Keratinocyte (primary cell): Measurements from ENCODE around the gene PIP4K2A. TPM values are rescaled to one million over a fixed set of nuclear protein-coding genes. Genes with fewer than 3 reads are reported as not detected.

Experiments used
- DNase-seq: peaks from one replicate; pipeline ENCODE4 v3.0.0-alpha.2; 2011; ENCODE audit warnings: low read depth, missing footprints, low spot score
- FAIRE-seq: peaks from 2 replicates; lab custom pipeline; 2011; peaks lifted over from hg19 to GRCh38; lab: Jason Lieb, UNC
- H2AFZ ChIP-seq: 2 replicates; pipeline ENCODE4 v1.6.0; 2012; ENCODE audit warnings: low read length, control low read depth, inconsistent platforms; ENCODE audit not compliant: control insufficient read depth
- H3K27ac ChIP-seq: 2 replicates; pipeline ENCODE4 v1.5.1; 2011; ENCODE audit warnings: low read length; ENCODE audit not compliant: control insufficient read depth, insufficient read depth
- H3K27me3 ChIP-seq: 3 replicates; pipeline ENCODE4 v1.6.0; 2011; ENCODE audit warnings: low read length; ENCODE audit not compliant: control insufficient read depth, insufficient read depth; ENCODE audit errors: extremely low read depth
- H3K36me3 ChIP-seq, 2 experiments: 2 replicates in 1 of 2; 3 replicates in 1 of 2; pipeline ENCODE4 v1.5.1; 2011; ENCODE audit warnings: low read length in 2 of 2, mild to moderate bottlenecking in 1 of 2; ENCODE audit not compliant: control insufficient read depth in 2 of 2, insufficient read depth in 2 of 2; ENCODE audit errors: extremely low read depth in 1 of 2
- H3K4me1 ChIP-seq: 3 replicates; pipeline ENCODE4 v1.5.1; 2011; ENCODE audit warnings: low read length; ENCODE audit not compliant: control insufficient read depth, insufficient read depth; ENCODE audit errors: extremely low read depth
- H3K4me2 ChIP-seq: 3 replicates; pipeline ENCODE4 v1.6.0; 2011; ENCODE audit warnings: low read depth, low read length; ENCODE audit not compliant: control insufficient read depth, insufficient read depth; ENCODE audit errors: extremely low read depth
- H3K4me3 ChIP-seq, 3 experiments: fragments of 200-600 bp in 1 of 3; sonication (generic) in 1 of 3; 2 replicates in 2 of 3; 3 replicates in 1 of 3; pipeline ENCODE4 v1.5.1; 2011 to 2016; ENCODE audit warnings: low read length in 3 of 3, mild to moderate bottlenecking in 3 of 3, control low read depth in 2 of 3, inconsistent platforms in 1 of 3, low read depth in 1 of 3, mixed read lengths in 1 of 3, mixed run types in 1 of 3, moderate library complexity in 1 of 3; ENCODE audit not compliant: control insufficient read depth in 2 of 3, insufficient read depth in 2 of 3; ENCODE audit errors: extremely low read depth in 1 of 3
- H3K79me2 ChIP-seq: 2 replicates; pipeline ENCODE4 v1.6.0; 2012; ENCODE audit warnings: low read length; ENCODE audit not compliant: control insufficient read depth, insufficient read depth
- H3K9ac ChIP-seq: 3 replicates; pipeline ENCODE4 v1.6.0; 2011; ENCODE audit warnings: low read length; ENCODE audit not compliant: control insufficient read depth, insufficient read depth; ENCODE audit errors: extremely low read depth
- H3K9me1 ChIP-seq: 3 replicates; pipeline ENCODE4 v1.6.0; 2011; ENCODE audit warnings: low read length; ENCODE audit not compliant: control insufficient read depth, insufficient read depth; ENCODE audit errors: extremely low read depth
- H3K9me3 ChIP-seq: 2 replicates; pipeline ENCODE4 v1.5.1; 2012; ENCODE audit warnings: low read depth, low read length; ENCODE audit not compliant: control insufficient read depth
- H4K20me1 ChIP-seq: 3 replicates; pipeline ENCODE4 v1.6.0; 2011; ENCODE audit warnings: low read length; ENCODE audit not compliant: control insufficient read depth, insufficient read depth; ENCODE audit errors: extremely low read depth
- EZH2 ChIP-seq: IDR thresholded peaks from one replicate; pipeline ENCODE4 v1.6.1; 2012; ENCODE audit warnings: inconsistent platforms, mild to moderate bottlenecking, low read length, moderate library complexity
- dilution Hi-C: fragments of 300-500 bp; cut with MboI; formaldehyde crosslinking; loops from one replicate; pipeline ENCODE4 v1.7.0; 2020; ENCODE audit warnings: low sequenced_read_pairs; ENCODE audit not compliant: extremely low pct_ligation_motif_present
- polyA plus RNA-seq, 5 experiments: library from polyadenylated mRNA; depleted of rRNA in 3 of 5; stranded (reverse) in 3 of 5; stranded (forward) in 1 of 5; unstranded in 1 of 5; fragments of >200 nt; gene quantifications; 1 replicate in 1 of 5; 2 replicates in 3 of 5; 3 replicates in 1 of 5; pipeline versions ENCODE4 v1.2.1 to v1.2.3, GENCODE V29; 2011 to 2012; ENCODE audit warnings: missing spikeins in 2 of 5, low read depth in 1 of 5, low replicate concordance in 1 of 5
- TF ChIP-seq, protein P1 (sequence below), 3 experiments: IDR thresholded peaks in 1 of 3; conservative IDR thresholded peaks in 1 of 3; optimal IDR thresholded peaks in 1 of 3; 2 replicates in 2 of 3; 3 replicates in 1 of 3; pipeline versions ENCODE3 to v1.5.1; 2011; ENCODE audit warnings: low read length in 3 of 3, mild to moderate bottlenecking in 3 of 3, moderate library complexity in 2 of 3, control low read depth in 1 of 3, inconsistent platforms in 1 of 3; ENCODE audit not compliant: insufficient read depth in 2 of 3; ENCODE audit errors: extremely low read depth in 1 of 3

Gene PIP4K2A
- polyA plus RNA-seq, 1 donor (not counting 4 experiments of a cell fraction or from before 2014, with no cell fraction given) = 15.5 TPM

DNA sequence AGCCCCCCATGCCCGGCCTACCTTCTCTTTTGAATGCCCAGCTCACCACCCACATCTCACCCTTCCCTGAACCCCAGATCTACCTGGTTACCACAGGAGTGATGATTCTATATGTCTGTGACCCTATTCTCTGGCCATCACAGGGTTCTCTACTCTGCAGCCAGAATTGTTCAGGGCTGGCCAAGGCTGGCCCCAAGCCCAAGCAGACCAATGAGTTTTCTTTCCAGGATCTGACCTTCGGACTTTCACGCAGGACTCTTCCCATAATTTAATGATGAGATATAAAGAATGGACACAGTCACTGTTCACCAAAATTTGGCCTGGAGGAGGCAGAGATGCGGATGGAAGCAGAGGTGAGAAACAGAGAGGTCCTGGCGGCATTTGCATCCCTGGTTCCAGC lies 72.6 kb downstream of the PIP4K2A start:
- Histone ChIP-seq H3K4me1 (no peaks in the 10 kb centered on the region), H2AFZ (no peak overlapping the region), H3K9ac (no peak overlapping the region), H3K79me2 (peaks cover 4% of the 10 kb centered on the region), H3K27me3 (no peaks in the 10 kb centered on the region), H3K9me3 (no peaks in the 10 kb centered on the region), H3K4me3 (no peak overlapping the region), H4K20me1 (no peaks in the 10 kb centered on the region), H3K27ac (no peak overlapping the region), H3K4me2 (no peak overlapping the region), H3K9me1 (no peaks in the 10 kb centered on the region), H3K36me3 (no peaks in the 10 kb centered on the region)
- TF ChIP-seq EZH2 = no peak
- TF ChIP-seq, protein P1, sequence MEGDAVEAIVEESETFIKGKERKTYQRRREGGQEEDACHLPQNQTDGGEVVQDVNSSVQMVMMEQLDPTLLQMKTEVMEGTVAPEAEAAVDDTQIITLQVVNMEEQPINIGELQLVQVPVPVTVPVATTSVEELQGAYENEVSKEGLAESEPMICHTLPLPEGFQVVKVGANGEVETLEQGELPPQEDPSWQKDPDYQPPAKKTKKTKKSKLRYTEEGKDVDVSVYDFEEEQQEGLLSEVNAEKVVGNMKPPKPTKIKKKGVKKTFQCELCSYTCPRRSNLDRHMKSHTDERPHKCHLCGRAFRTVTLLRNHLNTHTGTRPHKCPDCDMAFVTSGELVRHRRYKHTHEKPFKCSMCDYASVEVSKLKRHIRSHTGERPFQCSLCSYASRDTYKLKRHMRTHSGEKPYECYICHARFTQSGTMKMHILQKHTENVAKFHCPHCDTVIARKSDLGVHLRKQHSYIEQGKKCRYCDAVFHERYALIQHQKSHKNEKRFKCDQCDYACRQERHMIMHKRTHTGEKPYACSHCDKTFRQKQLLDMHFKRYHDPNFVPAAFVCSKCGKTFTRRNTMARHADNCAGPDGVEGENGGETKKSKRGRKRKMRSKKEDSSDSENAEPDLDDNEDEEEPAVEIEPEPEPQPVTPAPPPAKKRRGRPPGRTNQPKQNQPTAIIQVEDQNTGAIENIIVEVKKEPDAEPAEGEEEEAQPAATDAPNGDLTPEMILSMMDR (optimal IDR thresholded peaks at IDR 0.05 in 1 of 3, IDR thresholded peaks at IDR 0.05 in 1 of 3, conservative IDR thresholded peaks at IDR 0.05 in 1 of 3; ENCODE audit: extremely low read depth in 1 of 3, insufficient read depth in 2 of 3, low read length in 3 of 3) = no peak
- DNase-seq (no peak), FAIRE-seq (no peak)
- dilution Hi-C loops = no loop called here

DNA sequence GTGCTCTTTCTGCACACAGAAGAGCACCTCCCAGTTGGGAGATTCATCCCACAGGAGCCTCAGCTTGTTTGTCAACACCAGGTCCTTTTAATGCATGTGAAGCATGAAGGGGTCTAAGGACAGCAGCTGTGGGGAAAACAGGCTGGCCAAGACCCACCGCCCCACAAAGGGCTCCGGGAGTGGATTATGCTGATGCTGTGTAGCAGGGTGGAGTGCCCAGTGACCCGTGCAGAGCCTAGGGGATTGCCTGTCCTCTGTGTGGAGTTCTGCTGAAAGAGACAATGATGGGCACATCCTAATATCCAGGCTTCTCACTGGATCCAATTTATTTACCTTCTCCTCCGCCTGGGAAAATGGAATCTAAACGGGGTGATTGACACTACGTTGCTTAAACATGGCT lies 74.0 kb downstream of the PIP4K2A start:
- H3K9me1 ChIP-seq = no peaks in the 10 kb centered on the region
- no peak overlapping the region for H3K4me2 ChIP-seq
- H3K27ac ChIP-seq = no peak overlapping the region
- no peaks in the 10 kb centered on the region for H3K4me1 ChIP-seq
- no peak for TF ChIP-seq EZH2
- TF ChIP-seq, protein P1 (optimal IDR thresholded peaks at IDR 0.05 in 1 of 3, IDR thresholded peaks at IDR 0.05 in 1 of 3, conservative IDR thresholded peaks at IDR 0.05 in 1 of 3; ENCODE audit: extremely low read depth in 1 of 3, insufficient read depth in 2 of 3, low read length in 3 of 3) = no peak
- H3K9me3 ChIP-seq = no peaks in the 10 kb centered on the region
- dilution Hi-C loops = no loop called here
- H3K9ac ChIP-seq = no peak overlapping the region
- H2AFZ ChIP-seq = no peak overlapping the region
- no peaks in the 10 kb centered on the region for H4K20me1 ChIP-seq
- FAIRE-seq (no peak), DNase-seq (no peak)
- H3K4me3 ChIP-seq = no peak overlapping the region
- peaks cover 5% of the 10 kb centered on the region for H3K79me2 ChIP-seq
- H3K27me3 ChIP-seq = no peaks in the 10 kb centered on the region
- H3K36me3 ChIP-seq = no peaks in the 10 kb centered on the region
